ENCODE measurements around the gene C6orf120.

DNA sequence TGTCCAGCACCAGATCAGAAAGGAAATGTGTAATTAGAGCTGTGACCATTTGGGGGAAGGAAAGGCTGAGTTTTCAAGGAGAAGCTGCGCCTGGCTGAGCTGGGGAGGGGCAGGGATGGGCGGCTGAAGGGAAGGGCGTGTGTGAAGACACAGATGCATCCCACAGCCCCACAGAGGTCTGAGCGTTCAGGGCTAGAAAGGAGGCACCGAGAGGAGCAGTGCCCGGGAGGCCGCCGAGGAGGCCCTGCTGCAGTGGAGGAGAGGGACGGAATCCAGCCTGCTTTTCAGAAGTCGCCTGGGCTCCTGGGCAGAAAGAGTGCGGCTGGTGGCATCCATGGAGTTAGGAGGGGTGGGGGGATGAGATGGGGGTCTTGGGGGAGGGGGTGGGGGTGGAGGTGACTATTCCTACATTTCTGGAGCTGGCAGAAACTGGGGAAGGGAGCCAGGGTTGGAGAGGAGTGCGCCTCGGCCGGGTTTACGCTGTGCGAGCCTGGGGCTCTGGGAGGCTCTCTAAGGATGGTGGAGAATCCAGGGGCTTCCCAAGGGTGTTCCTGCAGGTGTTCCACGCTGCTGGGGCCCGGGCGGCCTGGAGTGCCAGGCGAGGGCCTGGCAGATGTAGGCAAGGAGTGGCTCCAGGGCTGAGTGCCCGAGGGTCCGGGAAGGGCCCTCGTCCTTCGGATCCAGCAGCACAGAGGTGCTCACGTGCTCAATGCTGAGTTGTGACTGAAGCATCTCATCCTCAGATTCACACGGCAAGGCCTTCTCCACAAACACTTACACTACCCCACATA lies 41.9 kb upstream of the C6orf120 start:
- TF ChIP-seq, protein P1, sequence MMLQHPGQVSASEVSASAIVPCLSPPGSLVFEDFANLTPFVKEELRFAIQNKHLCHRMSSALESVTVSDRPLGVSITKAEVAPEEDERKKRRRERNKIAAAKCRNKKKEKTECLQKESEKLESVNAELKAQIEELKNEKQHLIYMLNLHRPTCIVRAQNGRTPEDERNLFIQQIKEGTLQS (IDR thresholded peaks at IDR 0.05): no peak
- TF ChIP-seq, protein P2, sequence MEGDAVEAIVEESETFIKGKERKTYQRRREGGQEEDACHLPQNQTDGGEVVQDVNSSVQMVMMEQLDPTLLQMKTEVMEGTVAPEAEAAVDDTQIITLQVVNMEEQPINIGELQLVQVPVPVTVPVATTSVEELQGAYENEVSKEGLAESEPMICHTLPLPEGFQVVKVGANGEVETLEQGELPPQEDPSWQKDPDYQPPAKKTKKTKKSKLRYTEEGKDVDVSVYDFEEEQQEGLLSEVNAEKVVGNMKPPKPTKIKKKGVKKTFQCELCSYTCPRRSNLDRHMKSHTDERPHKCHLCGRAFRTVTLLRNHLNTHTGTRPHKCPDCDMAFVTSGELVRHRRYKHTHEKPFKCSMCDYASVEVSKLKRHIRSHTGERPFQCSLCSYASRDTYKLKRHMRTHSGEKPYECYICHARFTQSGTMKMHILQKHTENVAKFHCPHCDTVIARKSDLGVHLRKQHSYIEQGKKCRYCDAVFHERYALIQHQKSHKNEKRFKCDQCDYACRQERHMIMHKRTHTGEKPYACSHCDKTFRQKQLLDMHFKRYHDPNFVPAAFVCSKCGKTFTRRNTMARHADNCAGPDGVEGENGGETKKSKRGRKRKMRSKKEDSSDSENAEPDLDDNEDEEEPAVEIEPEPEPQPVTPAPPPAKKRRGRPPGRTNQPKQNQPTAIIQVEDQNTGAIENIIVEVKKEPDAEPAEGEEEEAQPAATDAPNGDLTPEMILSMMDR (IDR thresholded peaks at IDR 0.05 in 2 of 3, conservative IDR thresholded peaks at IDR 0.05 in 1 of 3; ENCODE audit: borderline replicate concordance in 1 of 3, insufficient read depth in 1 of 3, low read depth in 2 of 3, low read length in 2 of 3): no peak
- TF ChIP-seq RAD21 (IDR thresholded peaks at IDR 0.05; ENCODE audit: low read depth) (no peak), EZH2 (IDR thresholded peaks at IDR 0.05) (no peak)
